GM18868 (cell line): ENCODE data around the gene HINT1.

ENCODE experiments used
- ATAC-seq: cut with Tn5 transposase; IDR thresholded peaks from one replicate; pipeline ENCODE4 v1.9.1; 2021; ENCODE audit warnings: mild to moderate bottlenecking, moderate library complexity; ENCODE audit not compliant: unreplicated experiment

The HINT1 gene

DNA sequence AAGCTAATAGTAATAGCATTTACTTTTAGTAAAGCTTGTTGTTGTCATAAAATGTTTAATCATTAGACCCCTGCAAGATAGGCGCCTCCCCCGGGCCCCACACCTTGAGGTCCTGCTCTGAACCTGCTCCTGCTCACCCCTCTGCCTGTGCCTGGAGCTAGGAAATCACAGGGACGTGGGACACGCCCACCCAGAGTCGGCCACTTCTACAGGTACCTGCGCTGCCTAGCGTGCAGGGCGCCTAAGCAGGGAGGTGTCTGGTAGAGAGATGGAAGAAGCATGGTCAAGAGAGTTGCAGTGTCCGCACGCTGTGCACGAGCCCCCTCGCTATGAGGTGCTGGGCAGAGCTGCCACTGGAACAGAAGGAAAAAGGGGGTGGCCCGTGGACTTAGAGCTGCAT is 52.6 kb downstream of the HINT1 start:
- no peak for ATAC-seq

DNA sequence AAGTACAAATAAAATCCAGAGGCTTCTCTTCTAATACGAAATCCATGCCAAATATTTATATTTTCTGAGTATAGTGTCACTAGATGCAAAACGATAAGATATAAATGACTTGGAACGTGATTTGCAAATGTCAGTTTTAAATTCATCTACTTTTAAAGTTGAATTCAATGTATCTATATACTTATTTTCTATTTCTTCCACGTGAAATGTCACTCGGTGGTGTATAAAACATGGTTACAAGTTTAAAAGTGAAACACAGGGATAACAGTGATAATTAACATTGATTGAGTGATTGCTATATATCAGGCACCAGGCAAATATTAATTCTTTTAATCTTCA is 54.8 kb downstream of the HINT1 start:
- ATAC-seq, result no peak

DNA sequence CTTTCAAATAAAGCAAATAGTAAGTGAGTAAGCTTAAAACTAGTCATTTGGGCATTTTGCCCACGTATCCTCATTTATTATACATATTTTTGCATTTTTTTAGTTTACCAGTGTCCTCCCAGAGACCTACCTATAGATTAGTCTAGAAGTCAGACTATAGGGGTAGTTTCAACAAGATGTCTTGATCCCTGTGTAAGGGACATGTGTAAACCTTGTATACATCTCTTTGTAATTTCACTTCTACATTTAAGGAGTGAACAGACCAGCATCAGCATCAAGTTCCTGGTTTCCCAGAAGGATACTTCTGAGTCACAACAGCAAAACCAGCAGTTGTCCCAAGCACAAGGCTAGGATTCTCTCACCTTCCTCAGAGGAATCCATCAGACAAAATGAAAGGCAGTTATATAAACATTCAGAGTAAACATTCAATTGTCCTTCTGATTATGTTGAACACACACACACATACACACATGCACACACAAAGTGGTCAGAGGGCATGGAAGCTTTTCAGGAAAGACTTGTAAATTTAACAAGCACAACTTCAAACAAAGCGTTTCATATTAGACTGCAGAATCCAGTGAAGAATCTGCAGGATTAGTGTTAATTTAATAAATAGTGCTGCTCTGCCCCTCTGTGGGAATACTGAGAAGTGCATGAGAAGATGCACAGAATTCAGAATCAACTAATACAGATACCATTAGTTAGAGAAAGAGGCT is 55.4 kb downstream of the HINT1 start:
- ATAC-seq, result peak; percentile 93
